Heart right ventricle (tissue), 16 donors: ENCODE results near the gene CAMKK2. TPM values are rescaled to one million over a fixed set of nuclear protein-coding genes. Genes with fewer than 3 reads are reported as not detected.
A peak's percentile ranks its signal among the peaks of the same experiment; 100 is the strongest.

ENCODE experiments used
- ATAC-seq, 8 donors: fragments of 200-7000 bp; cut with Tn5 transposase; one replicate each; pipeline ENCODE4 v1.9.1; 2020; ENCODE audit warnings: mild to moderate bottlenecking in 8 of 8, moderate library complexity in 8 of 8, moderate number of reproducible peaks in 1 of 8
- DNase-seq, 2 donors: peaks; one replicate each; pipeline ENCODE4 v3.0.0-alpha.2; 2020
- H3K27ac ChIP-seq, 10 donors: fragments of 200-600 bp; sonication (generic) in 2 of 10; one replicate each; pipeline versions ENCODE4 v1.5.0 to v1.8.0; 2020 to 2022; ENCODE audit warnings: mild to moderate bottlenecking in 3 of 10
- H3K27me3 ChIP-seq, 7 donors: fragments of 200-600 bp; one replicate each; pipeline ENCODE4 v1.8.0; 2021 to 2022; ENCODE audit warnings: mild to moderate bottlenecking in 2 of 7
- H3K36me3 ChIP-seq, 9 donors: fragments of 200-600 bp; sonication (generic) in 1 of 9; one replicate each; pipeline versions ENCODE4 v1.5.0 to v1.8.0; 2020 to 2022; ENCODE audit warnings: mild to moderate bottlenecking in 2 of 9
- H3K4me1 ChIP-seq, 9 donors: fragments of 200-600 bp; sonication (generic) in 1 of 9; one replicate each; pipeline versions ENCODE4 v1.5.0 to v1.8.0; 2020 to 2022; ENCODE audit warnings: mild to moderate bottlenecking in 4 of 9
- H3K4me3 ChIP-seq, 10 donors: fragments of 200-600 bp; sonication (generic) in 2 of 10; one replicate each; pipeline versions ENCODE4 v1.5.0 to v1.8.0; 2020 to 2022; ENCODE audit warnings: mild to moderate bottlenecking in 7 of 10, moderate library complexity in 2 of 10
- H3K9me3 ChIP-seq, 11 donors: fragments of 200-600 bp in 10 of 11; sonication (generic) in 2 of 11; one replicate each; pipeline versions ENCODE4 v1.5.0 to v1.8.0; 2013 to 2022; ENCODE audit warnings: mild to moderate bottlenecking in 2 of 11, control low read depth in 1 of 11, moderate library complexity in 1 of 11
- CTCF ChIP-seq, 9 donors: fragments of 200-600 bp; sonication (generic) in 2 of 9; IDR thresholded peaks; one replicate each; pipeline versions ENCODE4 v1.5.0 to v1.8.0; 2021 to 2022; ENCODE audit warnings: antibody characterized with exemption in 9 of 9, mild to moderate bottlenecking in 5 of 9, moderate library complexity in 1 of 9
- WGBS, 2 donors: extraction: QIAGEN DNeasy Blood & Tissue Kit; methylation state at CpG; one replicate each; pipeline ENCODE4 v1.1.7; 2013; ENCODE audit warnings: inconsistent platforms in 1 of 2; 5-methylcytosine and 5-hydroxymethylcytosine counted together
- intact Hi-C, 10 donors: fragments of 100-400 bp; cut with DNase I; formaldehyde crosslinking; loops; one replicate each; pipeline versions ENCODE4 v1.11.1 to v1.14.2; 2022
- polyA plus RNA-seq, 2 donors: library from polyadenylated mRNA; stranded (reverse); fragments of 200-250 nt; gene quantifications; one replicate each; pipeline ENCODE4 v1.2.3, GENCODE V29; 2013
- total RNA-seq, 10 donors: library from RNA; stranded (reverse); fragmentation: NEBNext Ultra II Directional in 3 of 10; extraction: Animal tissue kit (Norgen Biotek cat#: 25700) in 3 of 10; gene quantifications; one replicate each; pipeline versions ENCODE4 v1.2.1 to v1.2.4, GENCODE V29; 2021 to 2023
- donor health status: Arrhythmogenic right ventricular cardiomyopathy.
- donor health status: ischemic (EF 13 %, LVEDD 7.1; RV severe dilation, severe dysfunction).
- donor health status: healthy with polysubstance abuse.
- donor health status: DM: no; HTN: yes; CAD: no.
- donor health status: DM: no; HTN: no; CAD: no.
- donor health status: ischemic (EF 25% LVEDD 6.9; RV normal size, moderate dysfunction).
- donor health status: ischemic (EF 25% LVEDD 5.7; RV mildly dilated, moderate dysfunction).
- donor health status: healthy.
- donor health status: DM: yes; HTN: yes; CAD: no.
- donor health status: Ischemic cardiomyopathy.
- donor health status: ischemic (EF 35%, LVEDD 5.7; RV mildly dilated, moderate dysfunction).
- donor health status: nonischemic (EF 11% LVEDD 7.7; RV severe dilation, severe dysfunction).
- donor health status: DM: yes; HTN: yes; CAD: no.
- donor health status: PGD.
- donor health status: ischemic (EF 29% LVEDD 5.4; RV normal size, mild dysfunction).
- donor health status: nonischemic (EF 23%, LVEDD 6.1; RV moderate dilation, normal function).

CAMKK2 gene
- total and polyA plus RNA-seq, 12 donors = 10.8 to 19.3 (median 15.8) TPM

DNA sequence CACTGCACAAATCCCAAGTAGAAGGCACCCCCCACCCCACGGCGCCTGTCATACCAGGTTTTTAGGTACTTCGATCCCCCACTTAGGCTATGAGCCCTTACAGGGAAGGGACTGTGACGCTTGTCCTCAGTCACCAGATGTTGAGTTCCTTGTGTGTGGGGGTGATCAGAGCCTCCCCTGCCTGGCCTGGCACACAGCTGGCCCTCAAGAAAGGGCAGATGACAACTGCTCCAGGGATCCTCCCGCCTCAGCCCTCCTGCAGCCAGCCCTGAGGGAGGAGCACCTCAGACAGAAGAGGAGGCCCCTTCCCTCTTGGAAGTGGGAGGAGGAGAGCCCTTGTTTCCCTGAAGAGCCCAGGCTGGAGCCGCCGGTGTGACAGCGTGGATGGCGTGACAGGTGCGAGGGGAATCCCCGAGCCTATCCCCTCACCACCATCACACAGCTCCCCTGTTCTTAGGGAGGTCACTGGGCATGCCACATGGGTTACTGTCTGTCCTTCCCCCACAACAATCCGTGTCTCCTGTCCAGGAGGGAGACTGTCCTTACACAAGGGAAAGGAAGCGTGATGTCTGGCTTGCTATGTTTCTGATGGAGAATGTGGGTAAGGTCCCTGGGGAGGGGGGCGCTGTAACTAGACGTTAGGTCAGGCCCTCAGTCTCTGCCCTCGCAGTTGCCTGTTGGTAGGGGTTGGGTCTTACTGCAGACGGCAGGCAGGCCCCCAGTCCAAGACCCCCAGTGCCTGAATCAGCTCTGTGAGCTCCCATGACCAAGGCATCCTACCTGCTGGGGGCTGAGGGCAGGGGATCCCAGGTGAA lies 55.1 kb downstream of the CAMKK2 start:
- peak overlapping the region in 8 of 10 donors; percentile 5 to 76 (median 53) for H3K27ac ChIP-seq

GRCh38 chr12:121240484-121241101 lies 55.9 kb downstream of the CAMKK2 start:
- WGBS, 2 donors = 50 to 60% methylated on average over 38 of the region's 38 CpGs
- TF ChIP-seq CTCF (IDR thresholded peaks at IDR 0.05) = no peak
- peaks cover 0 to 44% (median 6%) of the 10 kb centered on the region in 9 donors for H3K4me1 ChIP-seq
- peak overlapping the region in 8 of 10 donors; percentile 16 to 44 (median 37) for H3K4me3 ChIP-seq
- DNase-seq = peak; percentile 79 to 81
- H3K36me3 ChIP-seq = peaks cover 0 to 88% (median 2%) of the 10 kb centered on the region in 9 donors
- peak overlapping the region in 9 of 10 donors; percentile 5 to 76 (median 50) for H3K27ac ChIP-seq
- no peaks in the 10 kb centered on the region for H3K9me3 ChIP-seq
- intact Hi-C loops = no loop called here
- ATAC-seq = peak; percentile 72 to 90 (median 83)
- no peaks in the 10 kb centered on the region for H3K27me3 ChIP-seq

More for the DNA sequence above, 55.1 kb downstream of the CAMKK2 start:
- intact Hi-C loops = no loop called here
- H3K36me3 ChIP-seq = peaks cover 0 to 86% (median 6%) of the 10 kb centered on the region in 9 donors
- no peak for DNase-seq
- H3K4me1 ChIP-seq = peaks cover 0 to 44% (median 6%) of the 10 kb centered on the region in 9 donors
- 79 to 80% methylated on average over 17 of the region's 17 CpGs for WGBS, 2 donors
- H3K4me3 ChIP-seq = peak overlapping the region in 6 of 10 donors; percentile 31 to 44 (median 39)
- H3K27me3 ChIP-seq = no peaks in the 10 kb centered on the region
- no peak for TF ChIP-seq CTCF (IDR thresholded peaks at IDR 0.05)
- no peaks in the 10 kb centered on the region for H3K9me3 ChIP-seq
- ATAC-seq = peak in 4 of 8 donors; percentile 6 to 34 (median 13)

DNA sequence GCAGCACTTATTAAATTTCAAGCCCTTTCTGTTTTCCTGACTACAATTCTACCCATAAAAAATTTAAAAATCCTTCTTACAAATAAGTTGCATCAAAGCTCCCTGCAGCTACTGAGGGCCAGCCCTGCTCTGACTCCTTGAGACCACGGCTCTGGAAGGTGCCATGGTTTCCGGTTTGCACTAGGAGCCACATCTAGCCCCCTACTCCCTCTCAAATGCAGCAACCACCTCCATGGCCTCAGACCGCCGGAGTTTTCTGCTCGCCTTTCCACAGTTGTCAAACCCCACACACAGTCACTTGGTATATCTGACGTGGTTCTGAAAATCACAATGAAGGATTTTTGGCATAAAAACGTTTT lies 56.5 kb downstream of the CAMKK2 start:
- 74 to 79% methylated on average over 7 of the region's 7 CpGs for WGBS, 2 donors
- no peak for TF ChIP-seq CTCF (IDR thresholded peaks at IDR 0.05)
- DNase-seq (no peak), ATAC-seq (no peak)
- Histone ChIP-seq H3K4me3 (peak overlapping the region in 6 of 10 donors; percentile 31 to 44 (median 39)), H3K36me3 (peaks cover 0 to 86% (median 0%) of the 10 kb centered on the region in 9 donors), H3K4me1 (peaks cover 0 to 44% (median 6%) of the 10 kb centered on the region in 9 donors), H3K27me3 (no peaks in the 10 kb centered on the region), H3K27ac (peak overlapping the region in 6 of 10 donors; percentile 24 to 76 (median 55)), H3K9me3 (no peaks in the 10 kb centered on the region)
- intact Hi-C loops = no loop called here

- ATAC-seq (no peak), DNase-seq (no peak)
- intact Hi-C loops = no loop called here
- no peaks in the 10 kb centered on the region for H3K9me3 ChIP-seq
- H3K36me3 ChIP-seq = peaks cover 0 to 84% (median 0%) of the 10 kb centered on the region in 9 donors
- no peak overlapping the region for H3K4me3 ChIP-seq
- 79% methylated on average over 6 of the region's 6 CpGs for WGBS, 2 donors
- no peaks in the 10 kb centered on the region for H3K27me3 ChIP-seq
- peaks cover 0 to 44% (median 6%) of the 10 kb centered on the region in 9 donors for H3K4me1 ChIP-seq
- H3K27ac ChIP-seq = peak overlapping the region in 4 of 10 donors; percentile 16 to 76 (median 57)
- TF ChIP-seq CTCF (IDR thresholded peaks at IDR 0.05) = no peak
These were observed 57.0 kb downstream of the CAMKK2 start for GRCh38 chr12:121239351-121240061.
